GM12891 (cell line): Measurements from ENCODE around the gene AKR1D1.
"Not testable (repeated sequence)": the region's sequence is repeated elsewhere in the genome, so short reads cannot be mapped to it uniquely, and the experiment has no call there.

Source experiments
- DNase-seq: peaks from one replicate; pipeline ENCODE4 v3.0.0; 2011; ENCODE audit warnings: low spot score; ENCODE audit not compliant: insufficient read length
- FAIRE-seq: peaks from 2 replicates; lab custom pipeline; 2011; peaks lifted over from hg19 to GRCh38; lab: Jason Lieb, UNC
- PAX5 ChIP-seq: IDR thresholded peaks from 2 replicates; pipeline ENCODE4 v1.6.1; 2011; ENCODE audit warnings: low read length, moderate library complexity, mild to moderate bottlenecking; ENCODE audit not compliant: insufficient read depth, severe bottlenecking
- POLR2A ChIP-seq: IDR thresholded peaks from 2 replicates; pipeline ENCODE4 v1.6.1; 2011; ENCODE audit warnings: low read depth, low read length, control low read depth
- POLR2AphosphoS5 ChIP-seq: IDR thresholded peaks from 2 replicates; pipeline ENCODE4 v1.6.1; 2011; ENCODE audit warnings: low read depth, low read length, control low read depth
- POU2F2 ChIP-seq: IDR thresholded peaks from 2 replicates; pipeline ENCODE4 v1.6.1; 2011; ENCODE audit warnings: low read depth, mild to moderate bottlenecking, control low read depth, low read length, moderate library complexity
- SPI1 ChIP-seq: IDR thresholded peaks from 2 replicates; pipeline ENCODE4 v1.6.1; 2011; ENCODE audit warnings: low read depth, low read length, control low read depth
- TAF1 ChIP-seq: IDR thresholded peaks from 2 replicates; pipeline ENCODE4 v1.6.1; 2011; ENCODE audit warnings: low read depth, low read length, control low read depth

Gene AKR1D1

GRCh38 chr7:138047907-138048306 lies 28.4 kb upstream of the AKR1D1 start:
- no peak for FAIRE-seq
- TF ChIP-seq POLR2A (no peak), TAF1 (no peak)
- no peak for DNase-seq

GRCh38 chr7:138049505-138050116 lies 26.6 kb upstream of the AKR1D1 start:
- FAIRE-seq: no peak
- TF ChIP-seq POU2F2 (no peak), SPI1 (no peak), POLR2A (no peak), POLR2AphosphoS5 (no peak), PAX5 (no peak), TAF1 (no peak)

GRCh38 chr7:138051712-138052247 lies 24.5 kb upstream of the AKR1D1 start:
- FAIRE-seq: not testable (repeated sequence)

More at GRCh38 chr7:138049505-138050116, 26.6 kb upstream of the AKR1D1 start:
- no peak for DNase-seq

DNA sequence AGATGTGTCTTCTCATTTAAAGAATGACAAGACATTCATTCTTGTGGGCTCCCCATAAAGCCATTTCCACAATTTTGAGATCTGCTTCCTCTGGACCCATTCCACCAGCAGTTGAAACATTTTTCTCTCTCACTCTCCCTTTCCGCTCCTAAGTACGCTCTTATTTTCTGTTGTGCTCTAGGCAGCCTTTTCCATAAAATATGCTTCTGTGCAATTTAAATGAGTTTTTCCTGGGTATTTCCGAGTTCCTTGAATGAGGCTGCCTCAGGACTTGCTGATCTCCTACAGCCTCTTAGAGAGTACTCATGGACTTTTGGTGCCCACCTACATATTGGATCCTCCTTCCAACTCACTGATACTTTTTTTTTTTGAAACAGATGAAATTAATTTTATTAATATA lies 23.6 kb upstream of the AKR1D1 start:
- FAIRE-seq: no peak
- TF ChIP-seq POU2F2 (no peak), SPI1 (no peak), POLR2AphosphoS5 (no peak), PAX5 (no peak), POLR2A (no peak), TAF1 (no peak)
- no peak for DNase-seq

More at GRCh38 chr7:138051712-138052247, 24.5 kb upstream of the AKR1D1 start:
- not testable (repeated sequence) for DNase-seq

GRCh38 chr7:138055698-138056097 lies 20.6 kb upstream of the AKR1D1 start:
- FAIRE-seq, DNase-seq: not testable (repeated sequence)

DNA sequence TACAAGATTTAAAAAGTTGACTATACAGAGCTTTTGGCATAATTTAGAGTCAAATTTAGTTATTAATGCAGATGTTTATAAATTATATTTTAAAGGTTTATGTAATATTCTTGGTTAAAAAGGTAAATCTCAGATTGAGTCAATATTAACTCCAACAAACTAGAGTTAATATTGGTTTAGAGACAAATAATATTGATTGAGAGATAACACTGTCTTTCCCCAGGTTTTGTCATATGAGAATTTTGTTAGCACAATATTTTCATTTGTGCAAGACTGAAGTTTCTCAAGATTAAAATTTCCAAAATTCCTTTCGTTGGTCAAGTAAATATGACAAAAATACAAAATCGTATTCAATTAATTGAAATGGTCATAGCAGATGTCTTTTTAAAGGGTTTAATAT lies 12.9 kb upstream of the AKR1D1 start:
- FAIRE-seq: no peak
- DNase-seq: no peak
- no peak for TF ChIP-seq POLR2AphosphoS5
- TF ChIP-seq SPI1: no peak
- no peak for TF ChIP-seq TAF1
- no peak for TF ChIP-seq POU2F2
- no peak for TF ChIP-seq POLR2A
- no peak for TF ChIP-seq PAX5

DNA sequence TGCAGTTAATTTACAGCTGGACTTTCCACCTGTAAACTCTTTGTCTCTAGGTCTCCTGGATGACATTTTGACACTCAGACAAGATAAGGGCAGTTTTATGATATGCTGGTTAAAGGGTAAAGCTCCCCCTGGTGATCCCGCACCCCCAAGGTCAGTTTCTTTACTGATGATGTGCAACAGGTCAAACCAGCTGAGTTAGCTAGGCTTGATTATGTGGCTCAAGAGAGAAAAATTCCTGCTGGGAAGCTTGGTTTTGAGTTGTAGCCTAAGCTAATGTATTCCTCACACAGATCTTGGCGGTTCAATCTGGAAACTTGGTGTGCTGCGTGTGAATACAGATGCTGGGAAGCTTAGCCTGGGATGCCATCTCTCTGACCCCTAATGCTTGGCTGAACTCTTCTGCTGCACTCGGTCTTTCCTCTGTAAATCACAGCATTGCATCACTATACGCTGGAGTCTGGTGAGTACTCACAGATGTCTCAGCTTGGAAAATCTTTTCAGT lies 11.4 kb upstream of the AKR1D1 start:
- DNase-seq: no peak
- no peak for FAIRE-seq
- TF ChIP-seq PAX5: no peak
- TF ChIP-seq POLR2A: no peak
- no peak for TF ChIP-seq SPI1
- no peak for TF ChIP-seq TAF1
- TF ChIP-seq POLR2AphosphoS5: no peak
- TF ChIP-seq POU2F2: no peak

GRCh38 chr7:138065827-138066226 lies 10.4 kb upstream of the AKR1D1 start:
- TF ChIP-seq TAF1 (no peak), POLR2A (no peak), POLR2AphosphoS5 (no peak), SPI1 (no peak), PAX5 (no peak), POU2F2 (no peak)
- DNase-seq (no peak), FAIRE-seq (no peak)

GRCh38 chr7:138066954-138067394 lies 9.3 kb upstream of the AKR1D1 start:
- DNase-seq (no peak), FAIRE-seq (no peak)
- no peak for TF ChIP-seq POU2F2
- no peak for TF ChIP-seq PAX5
- no peak for TF ChIP-seq POLR2A
- TF ChIP-seq TAF1: no peak
- no peak for TF ChIP-seq POLR2AphosphoS5
- no peak for TF ChIP-seq SPI1

- FAIRE-seq: no peak
- no peak for DNase-seq
- TF ChIP-seq SPI1 (no peak), PAX5 (no peak), TAF1 (no peak), POLR2AphosphoS5 (no peak), POU2F2 (no peak), POLR2A (no peak)
Measured at GRCh38 chr7:138067774-138068173, 8.5 kb upstream of the AKR1D1 start.

DNA sequence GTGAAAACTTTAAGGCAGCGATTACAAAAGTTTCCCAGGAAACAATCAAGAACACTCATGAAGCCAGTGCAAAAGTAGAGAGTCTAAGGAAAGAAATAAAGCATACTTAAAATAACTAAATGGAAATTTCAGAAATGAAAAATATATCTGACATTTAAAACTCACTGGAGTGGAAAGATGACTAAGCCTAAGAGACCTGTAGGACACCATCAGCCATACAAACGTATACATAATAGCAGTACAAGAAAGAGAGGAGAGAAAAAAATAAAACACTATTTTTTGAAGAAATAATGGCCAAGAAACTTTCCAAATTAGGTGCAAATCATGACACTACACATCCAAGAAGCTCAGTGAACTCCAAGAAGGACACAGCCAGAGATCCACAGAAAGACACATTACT lies 5.4 kb upstream of the AKR1D1 start:
- no peak for TF ChIP-seq POLR2A
- no peak for TF ChIP-seq TAF1
- no peak for TF ChIP-seq PAX5
- TF ChIP-seq SPI1: no peak
- no peak for TF ChIP-seq POLR2AphosphoS5
- no peak for TF ChIP-seq POU2F2
- FAIRE-seq (no peak), DNase-seq (no peak)
